GM21786 (cell line): ENCODE results near the gene RAP1GAP2.
"Not testable (repeated sequence)": the region's sequence is repeated elsewhere in the genome, so short reads cannot be mapped to it uniquely, and the experiment has no call there.

Experiments
- ATAC-seq: cut with Tn5 transposase; IDR thresholded peaks from one replicate; pipeline ENCODE4 v1.9.1; 2021; ENCODE audit not compliant: unreplicated experiment

Gene RAP1GAP2

GRCh38 chr17:2796164-2797125 lies at the start of gene RAP1GAP2:
Gene RAP1GAP2, plus strand, starts transcription at chr17:2796438. Its CDS starts 90 bp downstream, at chr17:2796528.
- ATAC-seq = no peak

GRCh38 chr17:2749058-2749783 lies 47.0 kb upstream of the RAP1GAP2 start, which contains the start of gene CCDC92B:
Gene CCDC92B, minus strand, starts transcription at chr17:2749652. Its CDS starts 14,507 bp downstream, at chr17:2735145.
- ATAC-seq = no peak

GRCh38 chr17:2749784-2750181 lies 46.5 kb upstream of the RAP1GAP2 start:
- no peak for ATAC-seq

- no peak for ATAC-seq
Observed at GRCh38 chr17:2750721-2751120, 45.5 kb upstream of the RAP1GAP2 start.

- ATAC-seq = no peak
Observed at GRCh38 chr17:2751491-2751890, 44.7 kb upstream of the RAP1GAP2 start.

- ATAC-seq = no peak
Observed at GRCh38 chr17:2755891-2756724, 40.1 kb upstream of the RAP1GAP2 start.

- no peak for ATAC-seq
Observed at GRCh38 chr17:2758870-2759269, 37.4 kb upstream of the RAP1GAP2 start.

- no peak for ATAC-seq
Observed at GRCh38 chr17:2770129-2770528, 26.1 kb upstream of the RAP1GAP2 start.

- no peak for ATAC-seq
Observed at GRCh38 chr17:2775206-2775605, 21.0 kb upstream of the RAP1GAP2 start.

GRCh38 chr17:2776589-2777241 lies 19.5 kb upstream of the RAP1GAP2 start:
- no peak for ATAC-seq

- ATAC-seq = no peak
Observed at GRCh38 chr17:2777242-2777867, 18.9 kb upstream of the RAP1GAP2 start.

- ATAC-seq = no peak
Observed at GRCh38 chr17:2778489-2778888, 17.7 kb upstream of the RAP1GAP2 start.

GRCh38 chr17:2779545-2779944 lies 16.7 kb upstream of the RAP1GAP2 start:
- no peak for ATAC-seq

- ATAC-seq = no peak
Observed at GRCh38 chr17:2780256-2780655, 16.0 kb upstream of the RAP1GAP2 start.

GRCh38 chr17:2780931-2781454 lies 15.2 kb upstream of the RAP1GAP2 start:
- no peak for ATAC-seq

GRCh38 chr17:2781598-2781997 lies 14.6 kb upstream of the RAP1GAP2 start:
- ATAC-seq = not testable (repeated sequence)

- no peak for ATAC-seq
Observed at GRCh38 chr17:2782055-2782454, 14.2 kb upstream of the RAP1GAP2 start.

- ATAC-seq = no peak
Observed at GRCh38 chr17:2783310-2784030, 12.8 kb upstream of the RAP1GAP2 start.

GRCh38 chr17:2784864-2785263 lies 11.4 kb upstream of the RAP1GAP2 start:
- no peak for ATAC-seq
